M059J (cell line): ENCODE data around the gene VSNL1. TPM values are rescaled to one million over a fixed set of nuclear protein-coding genes. Genes with fewer than 3 reads are reported as not detected.

ENCODE experiments used
- DNase-seq: peaks from one replicate; pipeline ENCODE4 v3.0.0-alpha.2; 2012; ENCODE audit warnings: low read depth
- total RNA-seq: library from RNA; depleted of rRNA; stranded (reverse); fragments of >200 nt; shearing (Covaris generic); gene quantifications from 2 replicates; pipeline ENCODE4 v1.2.3, GENCODE V29; 2014; rRNA removed

VSNL1 gene
- 0.94 and 2.2 TPM in 2 replicates for total RNA-seq

GRCh38 chr2:17540093-17540812, at the start of gene VSNL1:
VSNL1 (plus strand) TSS chr2:17540696; CDS start chr2:17592075, 51,379 bp downstream.
- peak; percentile 82 for DNase-seq

GRCh38 chr2:17495590-17495989, 44.9 kb upstream of the VSNL1 start:
- DNase-seq: no peak

- DNase-seq: no peak
These were observed 42.8 kb upstream of the VSNL1 start for GRCh38 chr2:17497718-17498117.

- DNase-seq: peak; percentile 63
These were observed 33.5 kb upstream of the VSNL1 start for GRCh38 chr2:17506736-17507616.

- DNase-seq: no peak
These were observed 24.8 kb upstream of the VSNL1 start for GRCh38 chr2:17515652-17516051.

- no peak for DNase-seq
These were observed 22.9 kb upstream of the VSNL1 start for GRCh38 chr2:17517481-17518211.

- peak; percentile 76 for DNase-seq
These were observed 22.0 kb upstream of the VSNL1 start, which contains the start of gene RAD51AP2 for GRCh38 chr2:17518212-17519154. RAD51AP2 (minus strand) TSS chr2:17518440; CDS start chr2:17518415, 25 bp downstream.

- no peak for DNase-seq
These were observed 21.0 kb upstream of the VSNL1 start for GRCh38 chr2:17519486-17519885.

- no peak for DNase-seq
These were observed 19.7 kb upstream of the VSNL1 start for GRCh38 chr2:17520761-17521160.

GRCh38 chr2:17521621-17522020, 18.9 kb upstream of the VSNL1 start:
- no peak for DNase-seq

- no peak for DNase-seq
These were observed 18.2 kb upstream of the VSNL1 start for GRCh38 chr2:17522303-17522702.

GRCh38 chr2:17529771-17530170, 10.7 kb upstream of the VSNL1 start:
- DNase-seq: no peak

GRCh38 chr2:17533546-17533945, 7.0 kb upstream of the VSNL1 start:
- DNase-seq: no peak

GRCh38 chr2:17536416-17536815, 4.1 kb upstream of the VSNL1 start:
- peak; percentile 20 for DNase-seq

GRCh38 chr2:17538022-17538843, 2.3 kb upstream of the VSNL1 start:
- no peak for DNase-seq

GRCh38 chr2:17538844-17539554, 1.5 kb upstream of the VSNL1 start:
- DNase-seq: peak; percentile 74

GRCh38 chr2:17539611-17540092, 844 bp upstream of the VSNL1 start:
- DNase-seq: peak; percentile 39

- no peak for DNase-seq
These were observed 476 bp downstream of the VSNL1 start for GRCh38 chr2:17540813-17541530.
